ENCODE data around the gene FOXL1.

FOXL1 gene

DNA sequence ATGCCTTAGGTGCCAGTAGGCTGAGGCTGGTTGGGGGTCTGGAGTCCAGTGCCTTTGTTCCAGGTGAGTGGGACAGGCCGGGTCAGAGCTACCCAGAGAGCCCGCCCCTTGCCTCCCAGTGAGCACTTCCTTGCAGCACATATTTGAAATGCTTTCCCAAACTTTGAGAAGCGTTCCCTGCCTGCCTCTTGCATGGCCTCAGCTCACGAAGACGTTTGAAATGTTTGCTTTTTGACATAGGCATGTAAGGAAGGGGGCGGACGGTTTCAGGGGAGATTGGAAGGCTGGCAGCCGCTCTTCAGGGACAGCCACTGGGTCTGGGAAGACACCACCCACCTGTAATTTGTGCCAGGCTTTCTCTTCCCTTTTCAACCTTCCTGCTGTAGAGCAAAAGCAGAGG lies 5.1 kb upstream of the FOXL1 start:
- no peak overlapping the region for H3K27ac ChIP-seq (ENCODE audit: low read depth, low read length)
- H3F3A ChIP-seq (ENCODE audit: insufficient read depth) = 0 out of 2 replicates have a peak, but pooled peaks cover 4% of the 10 kb centered on the region
- no peak overlapping the region for H2AFZ ChIP-seq (ENCODE audit: low read depth, low read length, severe bottlenecking)
- no peak overlapping the region for H3K9ac ChIP-seq (ENCODE audit: low read length)
- H3K27me3 ChIP-seq (ENCODE audit: low read length) = no peaks in the 10 kb centered on the region
- no peaks in the 10 kb centered on the region for H4K20me1 ChIP-seq (ENCODE audit: low read depth, low read length)
- H3K36me3 ChIP-seq (ENCODE audit: low read length) = no peaks in the 10 kb centered on the region
- H3K9me2 ChIP-seq (replicated peaks; ENCODE audit: insufficient read depth, low read length) = no peaks in the 10 kb centered on the region
- H3K9me3 ChIP-seq (ENCODE audit: insufficient read depth, low read length) = no peaks in the 10 kb centered on the region
- TF ChIP-seq, protein P1, sequence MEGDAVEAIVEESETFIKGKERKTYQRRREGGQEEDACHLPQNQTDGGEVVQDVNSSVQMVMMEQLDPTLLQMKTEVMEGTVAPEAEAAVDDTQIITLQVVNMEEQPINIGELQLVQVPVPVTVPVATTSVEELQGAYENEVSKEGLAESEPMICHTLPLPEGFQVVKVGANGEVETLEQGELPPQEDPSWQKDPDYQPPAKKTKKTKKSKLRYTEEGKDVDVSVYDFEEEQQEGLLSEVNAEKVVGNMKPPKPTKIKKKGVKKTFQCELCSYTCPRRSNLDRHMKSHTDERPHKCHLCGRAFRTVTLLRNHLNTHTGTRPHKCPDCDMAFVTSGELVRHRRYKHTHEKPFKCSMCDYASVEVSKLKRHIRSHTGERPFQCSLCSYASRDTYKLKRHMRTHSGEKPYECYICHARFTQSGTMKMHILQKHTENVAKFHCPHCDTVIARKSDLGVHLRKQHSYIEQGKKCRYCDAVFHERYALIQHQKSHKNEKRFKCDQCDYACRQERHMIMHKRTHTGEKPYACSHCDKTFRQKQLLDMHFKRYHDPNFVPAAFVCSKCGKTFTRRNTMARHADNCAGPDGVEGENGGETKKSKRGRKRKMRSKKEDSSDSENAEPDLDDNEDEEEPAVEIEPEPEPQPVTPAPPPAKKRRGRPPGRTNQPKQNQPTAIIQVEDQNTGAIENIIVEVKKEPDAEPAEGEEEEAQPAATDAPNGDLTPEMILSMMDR (IDR thresholded peaks at IDR 0.05; ENCODE audit: insufficient read depth, low read length, poor library complexity, severe bottlenecking) = no peak
- no peak for TF ChIP-seq EZH2phosphoT487 (conservative IDR thresholded peaks at IDR 0.05; ENCODE audit: low read length)
- no peaks in the 10 kb centered on the region for H3K79me2 ChIP-seq (ENCODE audit: insufficient read depth, low read length)
- no peak overlapping the region for H3K4me3 ChIP-seq (ENCODE audit: insufficient read depth, low read length, poor library complexity, severe bottlenecking)
- H3K4me2 ChIP-seq (ENCODE audit: low read depth, low read length, poor library complexity, severe bottlenecking) = no peak overlapping the region

DNA sequence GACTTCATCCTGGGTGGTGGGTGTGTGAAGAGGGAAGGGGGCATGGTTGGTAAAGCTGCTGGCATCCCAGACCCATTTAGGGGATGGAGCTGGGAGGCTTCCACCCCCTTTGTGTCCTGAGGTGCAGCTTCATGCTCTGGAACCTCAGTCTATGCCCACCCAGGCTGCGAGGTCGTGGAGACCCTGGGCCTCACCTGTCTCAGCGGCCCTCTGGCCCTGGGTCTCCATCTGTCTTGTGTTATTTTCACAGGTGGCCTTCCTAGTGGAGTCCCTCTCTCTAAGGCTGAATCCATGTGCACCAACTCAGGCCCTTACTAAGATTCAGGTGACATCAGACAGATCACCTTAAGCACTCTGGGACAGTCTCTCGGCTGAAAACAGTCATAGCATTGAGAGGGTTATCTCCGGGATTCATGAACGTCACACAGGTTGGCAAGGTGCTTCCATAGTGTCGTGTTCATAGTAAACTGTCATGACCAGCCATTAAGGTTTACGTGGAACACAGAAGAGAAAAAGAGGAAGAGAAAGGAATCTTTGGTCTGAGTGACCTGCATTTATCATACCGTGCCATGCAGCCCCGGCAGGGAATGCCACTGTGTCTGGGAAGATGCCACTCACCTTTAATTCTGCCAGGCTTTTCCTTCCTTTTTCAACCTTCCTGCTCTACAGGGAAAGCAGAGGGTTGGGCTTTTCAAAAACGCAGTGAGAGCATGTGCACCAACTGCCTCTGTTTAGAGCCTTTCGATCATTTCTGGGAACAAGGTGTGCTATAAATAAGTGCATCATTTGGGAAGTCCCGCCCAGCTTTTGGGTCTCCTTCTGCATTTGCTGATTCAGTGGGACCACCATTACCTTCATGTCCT lies 4.5 kb upstream of the FOXL1 start:
- Histone ChIP-seq H3F3A (ENCODE audit: insufficient read depth) (0 out of 2 replicates have a peak, but pooled peaks cover 4% of the 10 kb centered on the region), H3K27me3 (ENCODE audit: low read length) (no peaks in the 10 kb centered on the region), H3K36me3 (ENCODE audit: low read length) (no peaks in the 10 kb centered on the region), H3K27ac (ENCODE audit: low read depth, low read length) (no peak overlapping the region), H3K79me2 (ENCODE audit: insufficient read depth, low read length) (no peaks in the 10 kb centered on the region), H2AFZ (ENCODE audit: low read depth, low read length, severe bottlenecking) (no peak overlapping the region), H3K9me2 (replicated peaks; ENCODE audit: insufficient read depth, low read length) (no peaks in the 10 kb centered on the region), H3K9me3 (ENCODE audit: insufficient read depth, low read length) (no peaks in the 10 kb centered on the region), H3K9ac (ENCODE audit: low read length) (no peak overlapping the region), H4K20me1 (ENCODE audit: low read depth, low read length) (no peaks in the 10 kb centered on the region), H3K4me2 (ENCODE audit: low read depth, low read length, poor library complexity, severe bottlenecking) (no peak overlapping the region), H3K4me3 (ENCODE audit: insufficient read depth, low read length, poor library complexity, severe bottlenecking) (no peak overlapping the region)
- TF ChIP-seq, protein P1 (IDR thresholded peaks at IDR 0.05; ENCODE audit: insufficient read depth, low read length, poor library complexity, severe bottlenecking) = no peak
- no peak for TF ChIP-seq EZH2phosphoT487 (conservative IDR thresholded peaks at IDR 0.05; ENCODE audit: low read length)

DNA sequence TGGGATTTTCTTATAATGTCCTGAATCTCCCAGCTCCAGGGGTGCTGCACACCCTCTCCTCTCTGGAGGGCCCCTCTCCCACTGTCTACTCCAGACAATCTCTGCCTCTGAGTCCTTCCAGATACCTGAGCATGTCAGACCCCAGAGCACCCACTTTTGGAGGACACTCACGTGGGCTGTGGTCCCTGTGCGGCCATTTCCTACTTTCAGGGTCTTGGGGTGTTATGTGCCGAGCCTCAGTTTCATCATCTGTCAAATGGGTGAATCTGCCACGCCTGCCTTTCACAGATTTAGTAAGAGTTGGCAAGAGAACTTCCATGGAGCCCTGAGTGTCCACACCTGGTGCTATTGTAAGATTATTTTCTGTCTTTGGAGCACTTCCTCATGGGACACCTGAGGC lies 3.7 kb upstream of the FOXL1 start:
- Histone ChIP-seq H3K4me3 (ENCODE audit: insufficient read depth, low read length, poor library complexity, severe bottlenecking) (no peak overlapping the region), H4K20me1 (ENCODE audit: low read depth, low read length) (no peaks in the 10 kb centered on the region), H2AFZ (ENCODE audit: low read depth, low read length, severe bottlenecking) (no peak overlapping the region), H3K4me2 (ENCODE audit: low read depth, low read length, poor library complexity, severe bottlenecking) (no peak overlapping the region), H3K9me3 (ENCODE audit: insufficient read depth, low read length) (no peaks in the 10 kb centered on the region), H3K36me3 (ENCODE audit: low read length) (no peaks in the 10 kb centered on the region), H3K9me2 (replicated peaks; ENCODE audit: insufficient read depth, low read length) (no peaks in the 10 kb centered on the region), H3K27ac (ENCODE audit: low read depth, low read length) (no peak overlapping the region), H3K79me2 (ENCODE audit: insufficient read depth, low read length) (no peaks in the 10 kb centered on the region), H3F3A (ENCODE audit: insufficient read depth) (0 out of 2 replicates have a peak, but pooled peaks cover 2% of the 10 kb centered on the region), H3K27me3 (ENCODE audit: low read length) (no peaks in the 10 kb centered on the region), H3K9ac (ENCODE audit: low read length) (no peak overlapping the region)
- TF ChIP-seq EZH2phosphoT487 (conservative IDR thresholded peaks at IDR 0.05; ENCODE audit: low read length) = no peak
- TF ChIP-seq, protein P1 (IDR thresholded peaks at IDR 0.05; ENCODE audit: insufficient read depth, low read length, poor library complexity, severe bottlenecking) = no peak
